Stimulated activated CD8-positive, alpha-beta memory T cell treated with anti-CD3 and anti-CD28 coated beads, Interleukin-15, amount 100 ng/mL, for 1 hour (primary cell): Measurements from ENCODE around the gene OGFRL1.

Experiments
- DNase-seq: peaks from one replicate; pipeline ENCODE4 v3.0.0-alpha.2; 2020; ENCODE audit warnings: low read depth

Gene OGFRL1

GRCh38 chr6:71287038-71287437 lies 1.6 kb upstream of the OGFRL1 start:
- DNase-seq: no peak

- no peak for DNase-seq
Observed at GRCh38 chr6:71287926-71288227, 734 bp upstream of the OGFRL1 start.

GRCh38 chr6:71289039-71289801 lies 609 bp downstream of the OGFRL1 start:
- no peak for DNase-seq

GRCh38 chr6:71289802-71290175 lies 1.2 kb downstream of the OGFRL1 start:
- DNase-seq: no peak

- no peak for DNase-seq
Observed at GRCh38 chr6:71290611-71291010, 2.0 kb downstream of the OGFRL1 start.

- DNase-seq: no peak
Observed at GRCh38 chr6:71292001-71292400, 3.4 kb downstream of the OGFRL1 start.

- no peak for DNase-seq
Observed at GRCh38 chr6:71294121-71294523, 5.5 kb downstream of the OGFRL1 start.

GRCh38 chr6:71298459-71298858 lies 9.8 kb downstream of the OGFRL1 start:
- DNase-seq: no peak

- no peak for DNase-seq
Observed at GRCh38 chr6:71299541-71300470, 11.2 kb downstream of the OGFRL1 start.

GRCh38 chr6:71300561-71301168 lies 12.1 kb downstream of the OGFRL1 start:
- DNase-seq: no peak

- DNase-seq: no peak
Observed at GRCh38 chr6:71301546-71301945, 12.9 kb downstream of the OGFRL1 start.

- DNase-seq: no peak
Observed at GRCh38 chr6:71309656-71310055, 21.0 kb downstream of the OGFRL1 start.

- DNase-seq: no peak
Observed at GRCh38 chr6:71310261-71310660, 21.6 kb downstream of the OGFRL1 start.

- DNase-seq: no peak
Observed at GRCh38 chr6:71312089-71312488, 23.5 kb downstream of the OGFRL1 start.

GRCh38 chr6:71317441-71317840 lies 28.8 kb downstream of the OGFRL1 start:
- DNase-seq: no peak

GRCh38 chr6:71320041-71320440 lies 31.4 kb downstream of the OGFRL1 start:
- DNase-seq: no peak

GRCh38 chr6:71321314-71321713 lies 32.7 kb downstream of the OGFRL1 start:
- DNase-seq: no peak

- DNase-seq: no peak
Observed at GRCh38 chr6:71324194-71324785, 35.7 kb downstream of the OGFRL1 start.

GRCh38 chr6:71326611-71327010 lies 38.0 kb downstream of the OGFRL1 start:
- DNase-seq: no peak

GRCh38 chr6:71330501-71330900 lies 41.9 kb downstream of the OGFRL1 start:
- DNase-seq: no peak

- DNase-seq: no peak
Observed at GRCh38 chr6:71332012-71332411, 43.4 kb downstream of the OGFRL1 start.

- DNase-seq: no peak
Observed at GRCh38 chr6:71333050-71333449, 44.4 kb downstream of the OGFRL1 start.

- no peak for DNase-seq
Observed at GRCh38 chr6:71333697-71334096, 45.1 kb downstream of the OGFRL1 start.
